HepG2 (cell line): ENCODE measurements around the gene CEL.

ENCODE experiments used
- BRD4 ChIP-seq: sonication (generic); formaldehyde crosslinking; IDR thresholded peaks from 2 replicates; pipeline ENCODE4 v1.4.0; 2020; ENCODE audit warnings: missing genetic modification reagents
- FOXJ3 ChIP-seq: sonication (generic); formaldehyde crosslinking; IDR thresholded peaks from 2 replicates; pipeline ENCODE4 v1.4.0; 2020; ENCODE audit warnings: missing genetic modification reagents, mild to moderate bottlenecking, borderline replicate concordance
- JUNB ChIP-seq: sonication (generic); formaldehyde crosslinking; IDR thresholded peaks from 2 replicates; pipeline ENCODE4 v1.8.0; 2022; ENCODE audit warnings: missing genetic modification reagents, mild to moderate bottlenecking, borderline replicate concordance
- MEIS2 ChIP-seq: sonication (generic); formaldehyde crosslinking; IDR thresholded peaks from 2 replicates; pipeline ENCODE4 v1.9.0; 2021; ENCODE audit warnings: mild to moderate bottlenecking, missing genetic modification reagents
- POLR2AphosphoS5 ChIP-seq: IDR thresholded peaks from 2 replicates; pipeline ENCODE4 v1.6.1; 2012; ENCODE audit warnings: low read depth, low read length
- RBAK ChIP-seq: sonication (generic); formaldehyde crosslinking; IDR thresholded peaks from 2 replicates; pipeline ENCODE4 v1.5.1; 2020; ENCODE audit warnings: mild to moderate bottlenecking, missing genetic modification reagents
- TF ChIP-seq, protein P1 (sequence below): sonication (generic); formaldehyde crosslinking; IDR thresholded peaks from 2 replicates; pipeline ENCODE4 v1.5.0; 2020; ENCODE audit warnings: mild to moderate bottlenecking, missing genetic modification reagents, moderate library complexity
- TF ChIP-seq, protein P2 (sequence below), 2 experiments: IDR thresholded peaks; 2 replicates each; pipeline ENCODE4 v1.6.1; 2011 to 2012; ENCODE audit warnings: low read length in 2 of 2, borderline replicate concordance in 1 of 2, low read depth in 1 of 2, mild to moderate bottlenecking in 1 of 2, moderate library complexity in 1 of 2
- TF ChIP-seq, protein P3 (sequence below): IDR thresholded peaks from 2 replicates; pipeline ENCODE4 v1.6.1; 2012; ENCODE audit warnings: inconsistent platforms

DNA sequence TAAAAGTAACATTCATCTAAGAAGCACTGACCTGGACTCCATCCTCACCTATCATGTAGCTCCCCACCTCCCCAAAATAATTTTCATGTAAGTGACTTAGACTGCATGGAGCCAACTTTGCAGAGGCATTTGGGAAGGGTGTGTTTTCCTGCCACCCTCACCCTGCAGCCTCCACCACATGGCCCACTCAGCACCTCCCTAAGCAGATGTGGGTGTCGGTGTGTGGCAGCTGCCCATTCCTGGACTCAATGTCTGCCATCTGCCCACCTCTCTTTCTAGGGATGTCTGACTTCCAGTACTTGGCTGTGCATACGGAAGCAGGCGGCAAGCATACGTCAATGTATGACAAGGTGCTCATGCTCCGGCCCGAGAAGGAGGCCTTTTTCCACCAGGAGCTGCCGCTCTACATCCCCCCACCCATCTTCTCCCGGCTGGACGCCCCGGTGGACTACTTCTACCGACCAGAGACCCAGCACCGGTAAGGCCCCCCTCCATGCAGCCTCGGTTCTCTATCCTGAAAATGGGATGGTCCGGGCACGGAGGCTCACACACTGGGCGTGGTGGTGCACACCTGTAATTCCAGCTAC, 18.2 kb upstream of the CEL start:
- TF ChIP-seq, protein P1, sequence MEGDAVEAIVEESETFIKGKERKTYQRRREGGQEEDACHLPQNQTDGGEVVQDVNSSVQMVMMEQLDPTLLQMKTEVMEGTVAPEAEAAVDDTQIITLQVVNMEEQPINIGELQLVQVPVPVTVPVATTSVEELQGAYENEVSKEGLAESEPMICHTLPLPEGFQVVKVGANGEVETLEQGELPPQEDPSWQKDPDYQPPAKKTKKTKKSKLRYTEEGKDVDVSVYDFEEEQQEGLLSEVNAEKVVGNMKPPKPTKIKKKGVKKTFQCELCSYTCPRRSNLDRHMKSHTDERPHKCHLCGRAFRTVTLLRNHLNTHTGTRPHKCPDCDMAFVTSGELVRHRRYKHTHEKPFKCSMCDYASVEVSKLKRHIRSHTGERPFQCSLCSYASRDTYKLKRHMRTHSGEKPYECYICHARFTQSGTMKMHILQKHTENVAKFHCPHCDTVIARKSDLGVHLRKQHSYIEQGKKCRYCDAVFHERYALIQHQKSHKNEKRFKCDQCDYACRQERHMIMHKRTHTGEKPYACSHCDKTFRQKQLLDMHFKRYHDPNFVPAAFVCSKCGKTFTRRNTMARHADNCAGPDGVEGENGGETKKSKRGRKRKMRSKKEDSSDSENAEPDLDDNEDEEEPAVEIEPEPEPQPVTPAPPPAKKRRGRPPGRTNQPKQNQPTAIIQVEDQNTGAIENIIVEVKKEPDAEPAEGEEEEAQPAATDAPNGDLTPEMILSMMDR (CRISPR knock-in tag): no peak
- TF ChIP-seq POLR2AphosphoS5: no peak
- no peak for TF ChIP-seq JUNB (CRISPR knock-in tag)
- no peak for TF ChIP-seq MEIS2
- TF ChIP-seq, protein P2, sequence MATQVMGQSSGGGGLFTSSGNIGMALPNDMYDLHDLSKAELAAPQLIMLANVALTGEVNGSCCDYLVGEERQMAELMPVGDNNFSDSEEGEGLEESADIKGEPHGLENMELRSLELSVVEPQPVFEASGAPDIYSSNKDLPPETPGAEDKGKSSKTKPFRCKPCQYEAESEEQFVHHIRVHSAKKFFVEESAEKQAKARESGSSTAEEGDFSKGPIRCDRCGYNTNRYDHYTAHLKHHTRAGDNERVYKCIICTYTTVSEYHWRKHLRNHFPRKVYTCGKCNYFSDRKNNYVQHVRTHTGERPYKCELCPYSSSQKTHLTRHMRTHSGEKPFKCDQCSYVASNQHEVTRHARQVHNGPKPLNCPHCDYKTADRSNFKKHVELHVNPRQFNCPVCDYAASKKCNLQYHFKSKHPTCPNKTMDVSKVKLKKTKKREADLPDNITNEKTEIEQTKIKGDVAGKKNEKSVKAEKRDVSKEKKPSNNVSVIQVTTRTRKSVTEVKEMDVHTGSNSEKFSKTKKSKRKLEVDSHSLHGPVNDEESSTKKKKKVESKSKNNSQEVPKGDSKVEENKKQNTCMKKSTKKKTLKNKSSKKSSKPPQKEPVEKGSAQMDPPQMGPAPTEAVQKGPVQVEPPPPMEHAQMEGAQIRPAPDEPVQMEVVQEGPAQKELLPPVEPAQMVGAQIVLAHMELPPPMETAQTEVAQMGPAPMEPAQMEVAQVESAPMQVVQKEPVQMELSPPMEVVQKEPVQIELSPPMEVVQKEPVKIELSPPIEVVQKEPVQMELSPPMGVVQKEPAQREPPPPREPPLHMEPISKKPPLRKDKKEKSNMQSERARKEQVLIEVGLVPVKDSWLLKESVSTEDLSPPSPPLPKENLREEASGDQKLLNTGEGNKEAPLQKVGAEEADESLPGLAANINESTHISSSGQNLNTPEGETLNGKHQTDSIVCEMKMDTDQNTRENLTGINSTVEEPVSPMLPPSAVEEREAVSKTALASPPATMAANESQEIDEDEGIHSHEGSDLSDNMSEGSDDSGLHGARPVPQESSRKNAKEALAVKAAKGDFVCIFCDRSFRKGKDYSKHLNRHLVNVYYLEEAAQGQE (IDR thresholded peaks at IDR 0.05; ENCODE audit: borderline replicate concordance in 1 of 2, low read depth in 1 of 2, low read length in 2 of 2): no peak
- TF ChIP-seq, protein P3, sequence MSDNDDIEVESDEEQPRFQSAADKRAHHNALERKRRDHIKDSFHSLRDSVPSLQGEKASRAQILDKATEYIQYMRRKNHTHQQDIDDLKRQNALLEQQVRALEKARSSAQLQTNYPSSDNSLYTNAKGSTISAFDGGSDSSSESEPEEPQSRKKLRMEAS: no peak
- no peak for TF ChIP-seq FOXJ3 (CRISPR knock-in tag)
- TF ChIP-seq BRD4 (CRISPR knock-in tag): no peak
- no peak for TF ChIP-seq RBAK (CRISPR knock-in tag)
